HepG2 (cell line): Measurements from ENCODE around the gene BICDL1. TPM values are rescaled to one million over a fixed set of nuclear protein-coding genes. Genes with fewer than 3 reads are reported as not detected.

Experiments
- AGO1 ChIP-seq: fragments of 200-400 bp; formaldehyde crosslinking; IDR thresholded peaks from 2 replicates; pipeline ENCODE4 v1.6.1; 2017; ENCODE audit warnings: mild to moderate bottlenecking, low read depth, low read length, moderate library complexity; ENCODE audit not compliant: poor library complexity, severe bottlenecking
- ATF7 ChIP-seq, 2 experiments: fragments of 450-650 bp in 1 of 2; sonication (generic) in 1 of 2; formaldehyde crosslinking in 1 of 2; IDR thresholded peaks; 2 replicates each; pipeline versions ENCODE4 v1.4.0 to v1.6.1; 2016 to 2020; ENCODE audit warnings: antibody characterized with exemption in 1 of 2, mild to moderate bottlenecking in 1 of 2, missing genetic modification reagents in 1 of 2
- KDM5A ChIP-seq: fragments of 200-600 bp; sonication (generic); IDR thresholded peaks from 2 replicates; pipeline ENCODE4 v1.7.0; 2018; ENCODE audit warnings: antibody characterized with exemption, mild to moderate bottlenecking, low read length, borderline replicate concordance
- MAFG ChIP-seq: sonication (generic); formaldehyde crosslinking; IDR thresholded peaks from 2 replicates; pipeline ENCODE4 v1.5.1; 2020; ENCODE audit warnings: mild to moderate bottlenecking, missing genetic modification reagents
- MEIS2 ChIP-seq: sonication (generic); formaldehyde crosslinking; IDR thresholded peaks from 2 replicates; pipeline ENCODE4 v1.9.0; 2021; ENCODE audit warnings: mild to moderate bottlenecking, missing genetic modification reagents
- POLR2G ChIP-seq: fragments of 200-400 bp; formaldehyde crosslinking; IDR thresholded peaks from 2 replicates; pipeline ENCODE4 v1.6.1; 2018; ENCODE audit warnings: mild to moderate bottlenecking, low read depth, low read length, moderate library complexity
- SMAD3 ChIP-seq: sonication (generic); formaldehyde crosslinking; IDR thresholded peaks from 2 replicates; pipeline ENCODE4 v1.4.0; 2020; ENCODE audit warnings: missing genetic modification reagents
- SUZ12 ChIP-seq: fragments of 150-350 bp; IDR thresholded peaks from 2 replicates; pipeline ENCODE4 v1.6.1; 2014; ENCODE audit warnings: low read depth, low read length
- TCF12 ChIP-seq, 2 experiments: fragments of 450-650 bp in 1 of 2; sonication (generic) in 1 of 2; formaldehyde crosslinking in 1 of 2; IDR thresholded peaks; 2 replicates each; pipeline versions ENCODE4 v1.6.1 to v1.8.0; 2017 to 2022; ENCODE audit warnings: antibody characterized with exemption in 1 of 2, mild to moderate bottlenecking in 1 of 2, missing genetic modification reagents in 1 of 2, moderate library complexity in 1 of 2
- TP53 ChIP-seq: sonication (generic); formaldehyde crosslinking; conservative IDR thresholded peaks from 2 replicates; pipeline ENCODE4 v1.4.0; 2020; ENCODE audit warnings: missing genetic modification reagents
- ZBTB1 ChIP-seq: sonication (generic); formaldehyde crosslinking; IDR thresholded peaks from 2 replicates; pipeline ENCODE4 v1.4.0; 2020; ENCODE audit warnings: missing genetic modification reagents, borderline replicate concordance
- ZBTB8A ChIP-seq: sonication (generic); formaldehyde crosslinking; IDR thresholded peaks from 2 replicates; pipeline ENCODE4 v1.4.0; 2020; ENCODE audit warnings: mild to moderate bottlenecking, low read depth, missing genetic modification reagents, borderline replicate concordance
- ZFX ChIP-seq: sonication (generic); formaldehyde crosslinking; IDR thresholded peaks from 2 replicates; pipeline ENCODE4 v1.4.0; 2020; ENCODE audit warnings: mild to moderate bottlenecking, low read depth, missing genetic modification reagents, moderate library complexity
- ZNF124 ChIP-seq: sonication (generic); formaldehyde crosslinking; IDR thresholded peaks from 2 replicates; pipeline ENCODE4 v1.4.0; 2020; ENCODE audit warnings: missing genetic modification reagents
- ZNF282 ChIP-seq: fragments of 450-650 bp; IDR thresholded peaks from 2 replicates; pipeline ENCODE4 v1.6.1; 2018; ENCODE audit not compliant: partially characterized antibody
- ZNF543 ChIP-seq: sonication (generic); formaldehyde crosslinking; IDR thresholded peaks from 2 replicates; pipeline ENCODE4 v1.4.0; 2020; ENCODE audit warnings: mild to moderate bottlenecking, missing genetic modification reagents
- ZNF562 ChIP-seq: sonication (generic); formaldehyde crosslinking; IDR thresholded peaks from 2 replicates; pipeline ENCODE4 v1.8.0; 2022; ENCODE audit warnings: missing genetic modification reagents, borderline replicate concordance
- polyA plus RNA-seq, 8 experiments: library from polyadenylated mRNA; depleted of rRNA in 3 of 8; stranded (reverse) in 7 of 8; unstranded in 1 of 8; fragments of >200 nt; fragmentation: Illumina TruSeq in 4 of 8; extraction: Trizol in 4 of 8; gene quantifications; 2 replicates each; pipeline versions ENCODE4 v1.2.1 to v1.2.3, GENCODE V29; 2011 to 2016; ENCODE audit warnings: low read depth in 4 of 8, missing spikeins in 1 of 8, mixed read lengths in 1 of 8; ENCODE audit not compliant: insufficient read depth in 1 of 8
- total RNA-seq, 5 experiments: library from RNA; depleted of rRNA; stranded (reverse); fragments of >200 nt; fragmentation: Illumina TruSeq; extraction: Trizol; gene quantifications; 2 replicates each; pipeline ENCODE4 v1.2.3, GENCODE V29; 2016; ENCODE audit warnings: low read depth in 1 of 5
- TF ChIP-seq, protein P1 (sequence below): sonication (generic); formaldehyde crosslinking; IDR thresholded peaks from 2 replicates; pipeline ENCODE4 v1.4.0; 2020; ENCODE audit warnings: mild to moderate bottlenecking, missing genetic modification reagents
- TF ChIP-seq, protein P2 (sequence below): sonication (generic); formaldehyde crosslinking; IDR thresholded peaks from 2 replicates; pipeline ENCODE4 v1.8.0; 2022; ENCODE audit warnings: mild to moderate bottlenecking, missing genetic modification reagents; ENCODE audit not compliant: insufficient replicate concordance
- TF ChIP-seq, protein P3 (sequence below): sonication (generic); formaldehyde crosslinking; IDR thresholded peaks from 2 replicates; pipeline ENCODE4 v1.4.0; 2020; ENCODE audit warnings: missing genetic modification reagents
- TF ChIP-seq, protein P4 (sequence below): sonication (generic); formaldehyde crosslinking; IDR thresholded peaks from 2 replicates; pipeline ENCODE4 v1.9.0; 2022; ENCODE audit warnings: missing genetic modification reagents, mild to moderate bottlenecking, borderline replicate concordance

BICDL1 gene
- total and polyA plus RNA-seq, 2 of the 13 experiments (the other 11 are each of a cell fraction or from before 2014, with no cell fraction given), result 3.6 to 9.7 TPM

DNA sequence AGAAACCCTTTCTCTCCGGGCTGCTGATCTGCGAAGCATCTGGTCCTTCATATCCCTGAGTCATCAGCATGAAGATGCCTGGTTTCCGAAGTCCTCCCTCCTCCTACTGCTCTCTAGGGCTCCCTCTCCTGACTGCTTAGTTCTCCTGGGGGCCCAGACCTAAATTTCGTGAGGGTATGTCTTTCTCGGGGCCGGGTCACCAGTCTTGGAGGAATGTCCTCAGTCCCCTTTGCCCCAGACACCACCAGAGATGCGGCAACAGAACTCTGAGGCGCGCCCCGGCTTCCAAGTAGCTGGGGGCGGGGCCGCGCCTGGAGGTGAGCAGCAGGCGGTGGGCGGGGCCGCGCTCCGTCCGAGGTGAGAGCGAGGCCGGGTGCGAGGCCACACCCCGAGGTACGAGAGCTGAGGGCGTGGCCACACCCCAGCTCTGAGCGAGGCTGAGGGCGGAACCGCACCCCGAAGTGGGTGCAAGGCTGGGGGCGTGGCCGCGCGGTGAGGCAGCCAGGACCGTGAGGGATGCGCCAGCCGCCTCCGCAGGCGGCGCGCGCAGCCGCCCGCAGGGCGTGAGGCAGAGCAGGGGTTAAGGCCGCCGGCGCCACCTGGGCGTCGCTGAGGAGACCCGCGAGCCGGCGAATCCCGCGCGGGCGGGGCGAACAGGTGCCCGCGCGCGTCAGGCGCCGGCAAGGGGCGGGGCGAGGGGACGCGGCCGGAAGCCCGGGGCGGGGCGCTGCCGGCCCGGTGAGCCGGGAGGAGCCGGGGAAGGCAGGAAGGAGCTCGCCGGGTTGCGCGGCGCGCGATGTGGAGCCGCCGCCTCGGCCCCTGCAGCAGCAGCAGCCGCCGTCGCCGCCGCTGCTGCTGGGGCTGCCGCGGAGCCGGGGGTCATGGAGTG lies at the start of gene BICDL1 (continued):
- TF ChIP-seq MAFG, result no peak
- TF ChIP-seq ZNF562 (CRISPR knock-in tag), result no peak
- TF ChIP-seq ZNF282, result no peak
- TF ChIP-seq ZFX (CRISPR knock-in tag), result peak; percentile 20; the same call in 1 of the 2 replicates
- TF ChIP-seq, protein P1, sequence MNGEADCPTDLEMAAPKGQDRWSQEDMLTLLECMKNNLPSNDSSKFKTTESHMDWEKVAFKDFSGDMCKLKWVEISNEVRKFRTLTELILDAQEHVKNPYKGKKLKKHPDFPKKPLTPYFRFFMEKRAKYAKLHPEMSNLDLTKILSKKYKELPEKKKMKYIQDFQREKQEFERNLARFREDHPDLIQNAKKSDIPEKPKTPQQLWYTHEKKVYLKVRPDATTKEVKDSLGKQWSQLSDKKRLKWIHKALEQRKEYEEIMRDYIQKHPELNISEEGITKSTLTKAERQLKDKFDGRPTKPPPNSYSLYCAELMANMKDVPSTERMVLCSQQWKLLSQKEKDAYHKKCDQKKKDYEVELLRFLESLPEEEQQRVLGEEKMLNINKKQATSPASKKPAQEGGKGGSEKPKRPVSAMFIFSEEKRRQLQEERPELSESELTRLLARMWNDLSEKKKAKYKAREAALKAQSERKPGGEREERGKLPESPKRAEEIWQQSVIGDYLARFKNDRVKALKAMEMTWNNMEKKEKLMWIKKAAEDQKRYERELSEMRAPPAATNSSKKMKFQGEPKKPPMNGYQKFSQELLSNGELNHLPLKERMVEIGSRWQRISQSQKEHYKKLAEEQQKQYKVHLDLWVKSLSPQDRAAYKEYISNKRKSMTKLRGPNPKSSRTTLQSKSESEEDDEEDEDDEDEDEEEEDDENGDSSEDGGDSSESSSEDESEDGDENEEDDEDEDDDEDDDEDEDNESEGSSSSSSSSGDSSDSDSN (CRISPR knock-in tag), result 0 out of 2 replicates have a peak, but pooled peaks have one; percentile 27
- TF ChIP-seq, protein P2, sequence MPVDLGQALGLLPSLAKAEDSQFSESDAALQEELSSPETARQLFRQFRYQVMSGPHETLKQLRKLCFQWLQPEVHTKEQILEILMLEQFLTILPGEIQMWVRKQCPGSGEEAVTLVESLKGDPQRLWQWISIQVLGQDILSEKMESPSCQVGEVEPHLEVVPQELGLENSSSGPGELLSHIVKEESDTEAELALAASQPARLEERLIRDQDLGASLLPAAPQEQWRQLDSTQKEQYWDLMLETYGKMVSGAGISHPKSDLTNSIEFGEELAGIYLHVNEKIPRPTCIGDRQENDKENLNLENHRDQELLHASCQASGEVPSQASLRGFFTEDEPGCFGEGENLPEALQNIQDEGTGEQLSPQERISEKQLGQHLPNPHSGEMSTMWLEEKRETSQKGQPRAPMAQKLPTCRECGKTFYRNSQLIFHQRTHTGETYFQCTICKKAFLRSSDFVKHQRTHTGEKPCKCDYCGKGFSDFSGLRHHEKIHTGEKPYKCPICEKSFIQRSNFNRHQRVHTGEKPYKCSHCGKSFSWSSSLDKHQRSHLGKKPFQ, result no peak
- TF ChIP-seq, protein P3, sequence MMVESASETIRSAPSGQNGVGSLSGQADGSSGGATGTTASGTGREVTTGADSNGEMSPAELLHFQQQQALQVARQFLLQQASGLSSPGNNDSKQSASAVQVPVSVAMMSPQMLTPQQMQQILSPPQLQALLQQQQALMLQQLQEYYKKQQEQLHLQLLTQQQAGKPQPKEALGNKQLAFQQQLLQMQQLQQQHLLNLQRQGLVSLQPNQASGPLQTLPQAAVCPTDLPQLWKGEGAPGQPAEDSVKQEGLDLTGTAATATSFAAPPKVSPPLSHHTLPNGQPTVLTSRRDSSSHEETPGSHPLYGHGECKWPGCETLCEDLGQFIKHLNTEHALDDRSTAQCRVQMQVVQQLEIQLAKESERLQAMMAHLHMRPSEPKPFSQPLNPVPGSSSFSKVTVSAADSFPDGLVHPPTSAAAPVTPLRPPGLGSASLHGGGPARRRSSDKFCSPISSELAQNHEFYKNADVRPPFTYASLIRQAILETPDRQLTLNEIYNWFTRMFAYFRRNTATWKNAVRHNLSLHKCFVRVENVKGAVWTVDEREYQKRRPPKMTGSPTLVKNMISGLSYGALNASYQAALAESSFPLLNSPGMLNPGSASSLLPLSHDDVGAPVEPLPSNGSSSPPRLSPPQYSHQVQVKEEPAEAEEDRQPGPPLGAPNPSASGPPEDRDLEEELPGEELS (CRISPR knock-in tag), result no peak
- no peak for TF ChIP-seq SMAD3
- no peak for TF ChIP-seq ZNF543 (CRISPR knock-in tag)
- TF ChIP-seq TCF12 (IDR thresholded peaks at IDR 0.05), result no peak
- no peak for TF ChIP-seq TCF12 (CRISPR knock-in tag; IDR thresholded peaks at IDR 0.05)
- no peak for TF ChIP-seq SUZ12
- no peak for TF ChIP-seq MEIS2
- TF ChIP-seq TP53 (CRISPR knock-in tag), result no peak
- no peak for TF ChIP-seq AGO1
- no peak for TF ChIP-seq POLR2G
- TF ChIP-seq, protein P4, sequence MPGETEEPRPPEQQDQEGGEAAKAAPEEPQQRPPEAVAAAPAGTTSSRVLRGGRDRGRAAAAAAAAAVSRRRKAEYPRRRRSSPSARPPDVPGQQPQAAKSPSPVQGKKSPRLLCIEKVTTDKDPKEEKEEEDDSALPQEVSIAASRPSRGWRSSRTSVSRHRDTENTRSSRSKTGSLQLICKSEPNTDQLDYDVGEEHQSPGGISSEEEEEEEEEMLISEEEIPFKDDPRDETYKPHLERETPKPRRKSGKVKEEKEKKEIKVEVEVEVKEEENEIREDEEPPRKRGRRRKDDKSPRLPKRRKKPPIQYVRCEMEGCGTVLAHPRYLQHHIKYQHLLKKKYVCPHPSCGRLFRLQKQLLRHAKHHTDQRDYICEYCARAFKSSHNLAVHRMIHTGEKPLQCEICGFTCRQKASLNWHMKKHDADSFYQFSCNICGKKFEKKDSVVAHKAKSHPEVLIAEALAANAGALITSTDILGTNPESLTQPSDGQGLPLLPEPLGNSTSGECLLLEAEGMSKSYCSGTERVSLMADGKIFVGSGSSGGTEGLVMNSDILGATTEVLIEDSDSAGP (CRISPR knock-in tag), result peak; percentile 52; the same call in 1 of the 2 replicates
- TF ChIP-seq ZNF124 (CRISPR knock-in tag), result no peak
- TF ChIP-seq ZBTB1 (CRISPR knock-in tag), result no peak
- TF ChIP-seq KDM5A, result no peak
- TF ChIP-seq ZBTB8A, result no peak
- TF ChIP-seq ATF7 (IDR thresholded peaks at IDR 0.05), result no peak
- no peak for TF ChIP-seq ATF7 (CRISPR knock-in tag; IDR thresholded peaks at IDR 0.05)
